ENCODE results near the gene KANSL1.

- TF ChIP-seq, protein P1, sequence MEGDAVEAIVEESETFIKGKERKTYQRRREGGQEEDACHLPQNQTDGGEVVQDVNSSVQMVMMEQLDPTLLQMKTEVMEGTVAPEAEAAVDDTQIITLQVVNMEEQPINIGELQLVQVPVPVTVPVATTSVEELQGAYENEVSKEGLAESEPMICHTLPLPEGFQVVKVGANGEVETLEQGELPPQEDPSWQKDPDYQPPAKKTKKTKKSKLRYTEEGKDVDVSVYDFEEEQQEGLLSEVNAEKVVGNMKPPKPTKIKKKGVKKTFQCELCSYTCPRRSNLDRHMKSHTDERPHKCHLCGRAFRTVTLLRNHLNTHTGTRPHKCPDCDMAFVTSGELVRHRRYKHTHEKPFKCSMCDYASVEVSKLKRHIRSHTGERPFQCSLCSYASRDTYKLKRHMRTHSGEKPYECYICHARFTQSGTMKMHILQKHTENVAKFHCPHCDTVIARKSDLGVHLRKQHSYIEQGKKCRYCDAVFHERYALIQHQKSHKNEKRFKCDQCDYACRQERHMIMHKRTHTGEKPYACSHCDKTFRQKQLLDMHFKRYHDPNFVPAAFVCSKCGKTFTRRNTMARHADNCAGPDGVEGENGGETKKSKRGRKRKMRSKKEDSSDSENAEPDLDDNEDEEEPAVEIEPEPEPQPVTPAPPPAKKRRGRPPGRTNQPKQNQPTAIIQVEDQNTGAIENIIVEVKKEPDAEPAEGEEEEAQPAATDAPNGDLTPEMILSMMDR (IDR thresholded peaks at IDR 0.05): no peak
- no peak for TF ChIP-seq POLR2A (IDR thresholded peaks at IDR 0.05)
These were observed 112.9 kb downstream of the KANSL1 start for GRCh38 chr17:46080118-46081017.
